Ecto neural progenitor cell (in vitro differentiated cells): ENCODE data around the gene HDLBP.
"Not testable (repeated sequence)": the region's sequence is repeated elsewhere in the genome, so short reads cannot be mapped to it uniquely, and the experiment has no call there.

Experiments used
- DNase-seq: peaks from one replicate; pipeline ENCODE4 v3.0.0-alpha.2; 2018; ENCODE audit warnings: low spot score

HDLBP gene

DNA sequence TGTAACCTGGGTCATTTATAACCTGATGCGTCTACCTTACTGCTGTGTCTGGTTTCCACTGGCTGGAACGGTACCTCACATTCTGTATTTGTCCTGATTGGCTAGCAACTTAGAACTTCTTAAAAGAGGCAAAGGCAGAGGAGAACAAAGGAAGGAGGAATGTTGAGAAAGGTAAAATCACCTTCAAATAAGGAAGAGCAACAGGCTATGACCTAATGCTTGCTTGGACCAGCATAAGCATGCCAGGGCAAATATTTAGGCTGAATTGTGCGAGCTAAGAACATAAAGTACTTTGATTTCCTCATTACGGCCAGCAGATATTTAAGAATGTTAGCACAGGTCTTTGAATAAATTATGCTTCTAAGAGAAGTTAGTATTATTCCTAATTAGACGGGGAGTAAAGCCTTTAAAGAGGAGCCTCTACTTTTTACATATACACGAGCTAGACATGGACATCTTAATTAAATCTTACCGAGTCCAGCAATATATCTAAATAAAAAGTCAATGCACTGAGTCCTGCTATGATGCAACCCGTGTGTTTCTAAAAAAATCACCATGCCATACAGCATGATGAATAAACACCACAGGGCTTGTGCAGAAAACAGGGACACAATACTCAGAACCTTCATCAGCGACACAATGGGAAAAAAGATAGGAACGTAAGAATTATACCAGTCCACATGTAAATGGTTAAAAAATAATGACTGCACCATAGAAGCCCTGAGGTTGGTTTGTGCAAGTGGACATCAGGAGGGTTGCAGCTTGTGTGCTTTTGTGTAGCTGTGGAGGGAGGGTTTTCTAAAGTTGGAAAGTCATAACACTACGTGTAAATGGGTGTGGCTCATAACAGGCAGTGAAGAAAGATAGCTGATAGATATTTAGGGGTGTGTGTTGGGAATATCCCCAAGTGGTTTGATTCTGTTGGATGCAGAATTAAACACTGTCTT, 14.5 kb upstream of the HDLBP start:
- DNase-seq = no peak

DNA sequence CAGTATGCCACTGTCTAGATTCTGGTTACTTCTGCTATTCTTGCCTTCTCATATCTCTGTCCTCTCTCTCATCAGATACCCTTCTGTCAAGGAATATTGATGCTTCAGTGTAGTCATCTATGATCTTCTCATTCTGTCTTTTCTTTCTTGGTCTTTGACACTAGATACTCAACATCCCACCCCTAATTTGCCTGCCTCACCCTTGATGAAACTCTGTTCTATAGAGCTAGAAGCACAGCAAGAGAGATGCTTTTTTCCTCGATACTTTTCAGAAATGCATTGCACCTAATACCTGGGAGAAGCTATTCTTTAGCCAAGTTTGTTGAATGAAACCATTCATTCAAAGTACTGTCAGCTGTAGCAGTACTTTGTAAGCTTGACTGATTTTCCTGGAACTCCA, 9.8 kb upstream of the HDLBP start:
- no peak for DNase-seq

DNA sequence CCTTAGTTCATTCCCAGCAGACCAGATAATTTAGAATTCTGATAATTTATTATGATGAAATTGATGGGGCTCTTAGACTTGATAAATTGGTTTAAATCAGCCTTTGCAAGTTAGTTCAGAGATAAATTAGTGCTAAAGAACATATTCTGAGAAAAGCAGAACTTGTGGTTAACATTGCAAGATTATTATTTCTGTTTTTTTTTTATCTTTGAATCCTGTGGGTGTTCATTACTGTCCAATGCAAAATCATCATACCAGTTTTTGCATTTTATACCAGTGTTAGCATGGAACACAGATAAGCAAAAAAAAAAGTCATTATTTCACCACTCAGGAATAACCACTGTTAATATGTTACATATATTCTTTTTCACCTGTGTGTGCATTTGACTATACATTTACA, 9.3 kb upstream of the HDLBP start:
- DNase-seq = no peak

DNA sequence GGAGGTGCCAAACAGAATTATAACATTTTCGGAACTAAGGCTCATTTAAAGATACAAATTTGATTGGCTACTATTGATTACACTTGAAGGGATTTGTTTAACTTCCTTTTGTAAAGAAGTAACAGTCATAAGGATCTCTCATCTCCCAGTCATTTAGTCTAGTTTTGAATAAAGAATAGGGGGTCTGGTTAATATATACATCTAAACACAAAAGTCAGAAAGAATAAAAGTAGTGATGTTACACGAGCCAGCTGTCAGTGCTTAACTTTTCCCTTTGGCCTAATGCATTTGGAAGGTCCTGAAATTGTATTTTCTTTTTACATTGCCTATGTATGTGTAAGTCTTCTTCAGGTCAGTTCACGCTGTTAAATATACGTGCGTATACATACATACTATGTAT, 8.3 kb upstream of the HDLBP start:
- no peak for DNase-seq

DNA sequence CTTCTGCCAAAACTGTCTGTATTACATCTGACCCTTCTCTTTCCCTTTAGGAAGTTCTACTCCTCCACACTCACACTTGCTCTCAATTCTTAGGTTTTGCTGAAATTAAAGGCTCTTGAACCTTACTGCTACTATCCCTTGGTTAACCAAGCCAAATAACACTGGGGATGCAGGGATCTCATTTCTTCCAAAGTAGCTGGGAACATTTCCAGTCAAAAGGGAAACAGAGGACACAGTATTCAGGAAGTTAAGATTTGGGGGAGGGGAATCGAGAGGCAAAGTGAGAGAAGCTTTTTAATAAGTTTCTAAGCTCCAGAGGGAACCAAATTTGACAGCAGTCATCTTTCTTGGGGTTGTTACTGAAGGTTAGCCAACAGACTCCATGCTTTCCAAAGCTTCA, 6.4 kb upstream of the HDLBP start:
- DNase-seq = no peak

DNA sequence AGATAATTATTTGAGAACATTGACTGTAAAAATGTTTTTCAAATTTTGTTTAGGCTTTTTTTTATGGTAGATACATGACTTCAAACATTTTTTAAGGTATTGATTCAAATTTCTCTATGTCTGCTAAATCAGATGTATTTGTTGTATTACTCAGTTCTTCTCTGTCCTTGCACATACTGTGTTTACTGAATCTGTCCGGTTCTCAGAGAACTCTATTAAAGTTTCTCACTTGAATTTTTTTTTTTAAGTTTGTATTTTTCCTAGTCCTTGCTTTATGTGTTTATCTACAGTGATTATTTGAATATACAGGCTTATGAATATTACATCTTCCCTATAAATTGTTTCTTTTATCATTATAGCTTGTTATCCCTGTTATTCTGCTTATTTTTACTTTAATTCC, 5.6 kb upstream of the HDLBP start:
- DNase-seq = no peak

DNA sequence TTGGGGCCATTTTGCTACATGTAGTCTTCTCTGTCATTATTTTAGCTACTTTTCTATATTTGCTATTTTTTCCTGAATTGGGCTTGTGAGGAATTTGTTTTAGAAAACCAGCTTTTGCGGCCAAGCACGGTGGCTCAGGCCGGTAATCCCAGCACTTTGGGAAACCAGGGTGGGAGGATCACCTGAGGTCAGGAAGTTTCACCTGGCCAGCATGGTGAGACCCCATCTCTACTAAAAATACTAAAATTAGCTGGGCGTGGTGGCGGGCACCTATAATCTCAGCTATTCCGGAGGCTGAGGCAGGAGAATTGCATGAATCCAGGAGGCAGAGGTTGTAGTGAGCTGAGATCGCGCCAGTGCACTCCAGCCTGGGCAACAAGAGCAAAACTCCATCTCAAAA, 4.9 kb upstream of the HDLBP start:
- no peak for DNase-seq

DNA sequence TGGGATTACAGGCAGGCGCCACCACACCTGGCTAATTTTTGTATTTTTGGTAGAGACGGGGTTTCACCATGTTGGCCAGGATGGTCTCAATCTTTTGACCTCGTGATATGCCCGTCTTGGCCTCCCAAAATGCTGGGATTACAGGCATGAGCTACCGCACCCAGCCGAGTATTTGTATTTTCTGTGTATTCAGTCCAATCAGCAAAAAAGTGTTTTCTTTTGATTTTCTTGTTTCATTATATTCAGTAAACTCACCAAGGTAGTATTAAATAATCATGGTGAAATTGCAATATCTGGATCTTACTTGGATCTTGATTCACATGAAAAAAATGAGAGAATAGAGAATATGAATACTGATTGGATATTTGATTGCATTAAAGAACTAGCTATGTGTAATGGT, 3.4 kb upstream of the HDLBP start:
- DNase-seq = not testable (repeated sequence)

DNA sequence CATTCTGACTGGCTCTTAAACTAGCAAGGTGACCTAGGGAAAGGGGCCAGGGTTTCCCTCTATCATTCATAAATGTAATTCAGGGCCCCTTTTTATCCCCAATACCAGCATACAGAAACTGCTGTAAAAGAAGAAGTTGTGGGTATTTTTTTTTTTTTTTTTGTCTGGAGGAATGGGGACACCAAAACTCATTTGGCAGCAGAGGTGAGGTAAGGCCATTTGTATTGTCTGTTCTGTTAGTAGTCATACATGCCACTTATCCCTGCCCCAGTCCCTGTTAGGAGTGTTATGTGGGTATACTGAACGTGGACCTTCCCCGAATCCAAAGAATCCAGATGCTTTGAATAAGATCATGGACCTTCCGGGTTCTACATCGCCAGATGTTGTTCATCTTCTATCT, 1.9 kb upstream of the HDLBP start:
- no peak for DNase-seq

DNA sequence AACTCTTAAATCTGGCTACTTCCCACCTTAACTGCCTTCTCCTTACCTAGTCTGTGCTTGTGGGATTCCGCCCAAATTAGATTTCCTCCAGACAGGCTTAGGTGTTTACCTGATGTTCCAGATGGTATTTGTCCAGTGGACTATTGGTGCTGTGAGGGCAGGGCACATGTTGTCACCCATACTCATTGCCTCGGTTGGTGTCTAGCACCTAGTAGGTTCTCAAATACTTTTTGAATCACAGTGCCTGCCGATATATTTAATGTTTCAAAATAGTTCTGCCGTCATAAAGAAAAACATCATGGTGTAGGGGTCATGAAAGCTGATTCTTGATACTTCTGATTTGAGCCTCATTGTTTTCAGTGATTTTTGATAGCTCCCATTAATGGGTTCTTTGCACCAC, 1.4 kb upstream of the HDLBP start:
- DNase-seq = no peak

DNA sequence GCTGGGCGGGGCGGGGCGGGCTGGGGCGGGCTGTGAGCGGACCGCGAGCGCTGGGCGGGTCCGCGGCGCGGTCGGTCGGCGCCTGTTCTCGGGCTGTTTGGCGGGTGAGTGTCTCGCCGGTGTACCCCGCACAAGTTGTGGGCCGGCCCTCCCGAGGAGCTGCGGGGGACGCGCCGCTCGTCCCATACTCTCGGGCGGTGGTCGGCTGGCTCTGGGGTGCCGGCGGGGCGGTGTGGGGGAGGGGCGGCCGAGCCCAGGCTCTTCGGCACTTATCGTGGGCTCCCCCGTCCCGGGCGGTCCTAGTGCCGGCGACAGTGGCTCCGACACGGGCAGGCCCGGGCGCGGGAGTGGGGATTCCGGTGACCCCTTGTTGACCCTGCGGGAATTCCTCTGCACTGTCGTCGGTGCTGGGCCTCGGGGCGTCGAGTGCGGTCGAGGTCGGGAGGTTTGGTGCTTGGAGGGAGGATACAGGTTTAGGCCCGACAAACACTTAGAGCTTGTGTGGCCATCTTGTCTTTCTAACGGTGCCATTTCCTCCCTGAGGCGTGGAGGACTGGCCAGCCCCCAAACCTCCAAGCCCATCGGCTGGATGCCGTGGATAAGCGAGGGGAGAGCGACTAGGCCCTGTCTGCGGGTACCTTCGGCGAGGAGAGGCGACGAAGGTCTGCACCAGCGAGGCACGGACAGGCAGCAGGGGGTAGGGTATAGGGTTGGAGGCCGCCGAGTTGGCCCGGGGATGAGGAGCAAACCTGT, 583 bp upstream of the HDLBP start, which contains the start of gene SEPTIN2:
TSS of gene SEPTIN2 (plus strand) at position 47 of the 753 bp plus-strand sequence. CDS start 8,308 bp downstream, outside the sequence.
- peak; percentile 89 for DNase-seq

DNA sequence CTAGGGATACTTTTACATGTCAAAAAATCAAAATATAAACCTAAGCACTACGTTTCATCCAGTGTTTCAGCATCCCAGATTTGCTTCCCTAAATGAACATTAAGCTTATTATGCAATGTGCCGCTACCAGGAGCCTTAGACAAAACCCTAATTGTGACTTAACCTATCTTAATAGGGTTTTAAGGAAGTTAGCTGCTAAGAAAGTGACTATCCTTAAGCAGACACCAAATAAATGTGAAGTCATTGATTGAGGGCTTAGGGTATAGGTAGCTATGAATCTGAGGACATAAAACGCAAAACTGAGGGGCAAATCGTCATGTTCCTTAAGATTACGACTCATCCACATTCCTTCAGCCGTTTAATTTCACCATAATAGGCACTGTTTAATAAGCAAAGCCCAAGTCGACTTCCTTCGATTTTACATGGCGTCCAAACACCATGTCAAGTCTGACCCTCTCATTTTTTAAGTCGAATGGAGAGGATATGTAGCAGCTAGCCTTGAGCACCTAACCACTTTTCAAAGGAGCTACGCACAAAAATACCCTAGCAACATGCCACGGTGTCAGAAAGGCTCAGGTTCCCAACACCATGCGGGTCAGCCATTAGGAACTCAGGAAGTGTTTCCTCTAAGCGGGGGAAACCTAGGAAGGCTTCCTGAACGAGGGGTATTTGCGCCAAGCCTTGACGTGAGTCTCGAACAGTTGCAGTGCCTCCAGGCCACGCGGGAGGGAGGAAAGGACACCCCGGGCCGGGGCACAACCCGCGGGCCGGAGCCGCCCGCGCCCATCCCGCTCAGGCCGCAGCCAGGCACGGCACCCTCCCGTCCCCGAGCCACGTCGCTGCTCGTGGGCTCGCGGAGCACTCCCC, 1.0 kb downstream of the HDLBP start:
- DNase-seq = no peak

DNA sequence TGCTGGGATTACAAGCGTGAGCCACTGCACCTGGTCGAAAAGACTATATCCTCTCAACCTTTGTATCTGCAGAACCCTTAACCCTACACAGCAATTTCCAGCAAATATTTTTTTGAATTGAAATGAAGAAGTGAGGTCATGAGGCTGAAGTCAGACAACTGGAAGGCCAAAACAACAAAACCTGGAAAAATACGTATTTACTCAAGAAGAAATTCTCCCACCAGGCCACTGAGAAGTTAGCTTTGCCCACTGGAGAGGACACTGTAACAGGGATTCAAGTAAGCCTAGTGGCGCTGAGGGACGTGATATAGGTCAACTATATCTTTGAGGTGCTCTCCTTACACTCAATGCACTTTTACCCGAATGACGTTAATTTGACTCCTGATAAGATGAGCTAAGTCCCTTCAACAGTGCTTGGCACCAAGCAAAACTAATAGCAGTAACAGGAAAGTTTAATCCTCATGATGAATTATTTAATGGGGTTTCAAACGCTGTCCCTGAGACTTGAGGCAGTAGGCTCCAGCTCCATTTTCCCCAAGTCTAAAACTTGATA, 1.9 kb downstream of the HDLBP start:
- DNase-seq = no peak

DNA sequence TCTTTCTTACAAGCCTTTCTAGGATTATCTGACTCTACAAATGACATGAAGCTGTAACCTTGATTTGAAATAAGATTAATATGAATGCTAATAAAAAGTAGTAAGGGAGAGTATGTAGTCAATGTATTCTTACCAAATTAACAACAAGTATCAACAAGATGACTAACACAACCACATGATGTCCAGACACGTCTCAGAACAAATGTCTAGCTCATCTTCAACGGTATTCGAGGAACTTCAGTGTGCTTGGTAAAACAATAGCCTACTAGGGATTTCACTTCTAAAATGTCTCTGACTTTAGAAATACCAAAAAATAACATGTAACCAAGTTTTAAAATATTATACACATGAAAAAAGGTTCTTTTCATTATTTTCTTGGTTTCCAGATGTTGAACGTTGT, 3.4 kb downstream of the HDLBP start:
- DNase-seq = no peak

DNA sequence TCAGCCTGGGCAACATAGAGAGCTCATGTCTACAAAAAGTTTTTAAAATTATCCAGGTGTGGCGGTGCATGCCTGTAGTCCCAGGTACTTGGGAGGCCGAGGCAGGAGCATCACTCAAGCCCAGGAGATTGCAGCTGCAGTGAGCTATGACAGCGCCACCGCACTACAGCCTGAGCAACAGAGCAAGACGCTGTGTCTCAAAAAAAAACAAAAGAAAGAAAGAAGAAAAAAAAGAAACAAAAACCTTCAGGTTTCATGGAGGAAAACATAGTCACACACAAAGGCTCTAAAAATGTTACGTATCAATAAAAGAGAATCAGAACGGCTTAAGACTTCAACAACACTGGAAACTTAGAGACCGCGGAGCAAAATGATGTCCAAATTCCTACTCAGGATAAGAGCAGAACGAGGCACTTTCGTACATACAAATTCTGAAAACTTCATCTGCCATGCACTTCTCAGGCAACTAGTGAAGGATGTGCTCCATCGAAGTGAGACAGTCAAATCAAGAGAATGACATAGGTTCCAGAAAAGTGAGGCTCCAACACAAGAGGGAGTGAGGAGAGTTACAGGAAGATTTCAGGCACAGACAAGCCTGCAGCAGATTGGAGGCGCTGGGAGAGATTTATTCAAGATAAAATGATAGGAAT, 4.4 kb downstream of the HDLBP start:
- no peak for DNase-seq

DNA sequence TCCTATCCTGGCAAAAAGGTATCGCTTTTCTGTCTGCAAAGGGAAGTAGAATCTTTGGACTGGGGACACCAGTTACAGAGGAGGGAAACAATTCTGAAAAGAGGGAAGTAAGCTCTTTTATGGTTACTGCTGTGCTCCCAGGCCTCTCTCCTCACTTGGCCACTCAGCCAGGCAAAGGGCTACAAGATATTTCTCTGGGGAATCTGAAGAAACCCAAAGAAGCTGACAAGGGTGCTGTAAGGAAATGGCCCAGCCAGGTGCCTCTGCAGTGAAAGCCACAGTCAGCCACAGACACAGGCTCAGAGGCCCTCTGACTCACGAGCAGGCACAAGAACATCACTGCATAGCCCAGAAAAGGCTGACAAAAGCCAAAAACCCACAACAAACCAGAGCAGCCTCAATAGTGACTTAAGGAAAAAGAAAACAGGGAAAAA, 5.8 kb downstream of the HDLBP start:
- DNase-seq = no peak

DNA sequence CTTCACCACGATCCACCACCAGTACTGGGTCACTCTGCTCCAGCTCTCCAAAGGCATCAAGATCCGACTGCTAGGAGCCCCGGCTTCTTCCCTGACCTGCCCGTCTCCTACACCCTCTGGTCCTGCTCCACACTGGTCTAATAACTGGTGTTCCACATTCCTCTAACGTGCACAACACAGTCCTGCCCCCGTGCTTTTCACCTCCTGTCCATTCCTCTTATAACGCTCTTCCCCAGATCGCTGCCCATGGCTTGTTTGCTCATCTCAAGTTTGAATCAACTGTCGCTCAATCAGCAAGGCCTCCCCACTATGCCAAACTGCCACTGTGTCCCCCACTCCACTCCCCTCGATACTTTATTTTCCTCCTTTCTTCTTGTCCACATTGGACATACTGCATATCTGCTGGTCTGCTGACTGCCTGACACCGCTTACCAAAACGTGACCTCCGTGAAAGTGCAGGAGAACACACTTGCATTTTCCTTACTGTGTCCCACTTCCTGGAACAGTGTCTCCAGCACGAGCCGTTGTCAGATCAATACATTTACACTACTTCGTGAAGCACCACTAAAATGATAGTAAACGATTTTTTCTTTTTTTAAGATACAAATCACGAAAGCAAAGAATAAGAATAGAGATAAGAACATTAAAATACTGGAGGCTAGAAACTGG, 6.5 kb downstream of the HDLBP start:
- DNase-seq = no peak

DNA sequence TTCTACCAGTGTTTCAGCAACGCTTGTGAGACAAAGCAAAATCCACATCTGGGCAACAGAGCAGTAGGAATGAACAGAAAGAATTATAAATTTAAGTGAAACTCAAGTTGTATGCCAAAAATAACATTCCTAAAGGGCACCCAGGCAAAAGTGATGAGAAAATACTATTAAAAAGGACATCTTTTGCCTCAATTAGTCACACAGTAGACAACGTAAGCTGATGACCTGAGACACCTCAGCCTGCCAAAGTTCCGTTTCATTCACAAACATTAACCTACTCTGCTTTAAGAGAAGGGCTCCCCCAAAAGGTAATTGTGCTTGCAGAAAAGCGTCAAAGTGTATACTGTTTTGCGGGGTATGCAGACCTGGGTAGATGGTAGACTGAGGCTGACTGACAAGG, 7.2 kb downstream of the HDLBP start:
- no peak for DNase-seq

DNA sequence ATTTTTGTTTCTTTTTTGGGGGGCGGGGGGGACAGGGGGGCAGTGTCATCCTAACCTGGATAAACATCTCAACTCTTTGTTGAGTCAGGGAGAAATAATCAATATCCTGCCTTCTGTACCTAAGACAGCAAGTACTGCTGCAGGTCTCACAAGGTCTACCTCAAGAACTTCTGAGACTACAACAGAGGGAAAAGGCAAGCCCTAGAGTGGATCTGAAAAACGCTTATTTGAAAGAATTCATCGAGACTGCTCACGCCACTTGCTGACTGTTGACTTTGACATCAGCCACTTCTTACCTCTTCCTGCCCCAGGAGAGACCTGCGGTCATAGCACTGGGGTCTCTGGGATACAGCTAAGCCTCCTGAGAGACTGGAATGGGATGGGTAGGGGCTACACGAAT, 8.4 kb downstream of the HDLBP start:
- DNase-seq = no peak

DNA sequence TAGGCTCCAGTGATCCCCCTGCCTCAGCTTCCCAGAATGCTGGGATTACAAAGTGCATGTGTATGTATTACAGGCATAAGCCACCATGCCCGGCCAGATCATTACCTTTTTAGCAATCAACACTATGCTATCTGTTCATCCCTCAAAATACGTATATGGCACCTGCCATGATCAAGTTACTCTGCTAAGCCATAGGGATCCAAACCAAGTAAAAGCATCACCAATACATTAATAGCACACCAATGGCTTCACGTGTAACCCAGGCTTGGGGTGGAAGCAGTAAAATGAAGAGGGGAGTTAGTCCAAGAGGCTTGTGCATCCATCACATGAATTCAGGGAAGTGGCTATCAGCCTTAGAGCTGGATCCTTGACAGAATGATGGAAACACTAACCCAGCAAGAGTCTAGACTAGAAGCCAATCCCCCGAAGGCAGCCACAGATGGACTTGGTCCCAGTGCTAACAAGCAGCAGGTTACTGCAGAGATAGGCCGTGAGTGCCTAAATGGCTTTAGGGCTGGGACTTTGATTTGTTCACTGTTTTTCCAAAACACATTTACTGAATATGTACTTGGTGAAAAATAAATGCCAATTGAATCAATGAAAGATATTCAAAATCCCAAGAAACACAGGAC, 11.3 kb downstream of the HDLBP start:
- no peak for DNase-seq
